Panc1 (cell line): ENCODE results near the gene PIP4K2A. TPM values are rescaled to one million over a fixed set of nuclear protein-coding genes. Genes with fewer than 3 reads are reported as not detected.

Source experiments
- ATAC-seq: fragments of 200-7000 bp; cut with Tn5 transposase; 2 replicates; pipeline ENCODE4 v1.9.1; 2020; ENCODE audit warnings: mild to moderate bottlenecking, moderate library complexity
- BruUV-seq: library from RNA; stranded (reverse); fragments of 400-500 nt; replicated peaks from 2 replicates; lab custom pipeline; 2021; lab: Mats Ljungman, UMichigan
- CTCF ChIA-PET: fragments of 300-600 bp; sonication (Branson Sonifier 250); formaldehyde crosslinking; loops from one replicate; lab custom pipeline; 2022; ENCODE audit warnings: antibody characterized with exemption; lab: Charles Lee
- POLR2A ChIA-PET: fragments of 300-600 bp; sonication (Branson Sonifier 250); formaldehyde crosslinking; loops from one replicate; lab custom pipeline; 2022; ENCODE audit warnings: antibody characterized with exemption; lab: Charles Lee
- DNase-seq: peaks from one replicate; pipeline ENCODE4 v3.0.0-alpha.2; 2010; ENCODE audit warnings: low read depth, low spot score
- H3K27ac ChIP-seq: 2 replicates; pipeline ENCODE4 v1.5.1; 2011; ENCODE audit warnings: mild to moderate bottlenecking, low read length, inconsistent platforms
- H3K27me3 ChIP-seq: fragments of 200-500 bp; sonication (Bioruptor generic); 2 replicates; pipeline ENCODE4 v1.6.0; 2014; ENCODE audit warnings: low read length, inconsistent platforms; ENCODE audit not compliant: control insufficient read depth, insufficient read depth
- H3K36me3 ChIP-seq: fragments of 200-500 bp; sonication (Bioruptor generic); 2 replicates; pipeline ENCODE4 v1.5.1; 2014; ENCODE audit warnings: inconsistent platforms, mild to moderate bottlenecking, low read length, moderate library complexity; ENCODE audit not compliant: control insufficient read depth, insufficient read depth
- H3K4me1 ChIP-seq: 2 replicates; pipeline ENCODE4 v1.5.1; 2011; ENCODE audit warnings: inconsistent platforms, mild to moderate bottlenecking, low read length, moderate library complexity; ENCODE audit not compliant: control insufficient read depth, insufficient read depth
- H3K4me3 ChIP-seq, 2 experiments: 2 replicates each; pipeline ENCODE4 v1.5.1; 2011 to 2012; ENCODE audit warnings: low read depth in 2 of 2, low read length in 2 of 2, mild to moderate bottlenecking in 2 of 2, inconsistent platforms in 1 of 2, moderate library complexity in 1 of 2
- H3K9me3 ChIP-seq: fragments of 200-500 bp; sonication (Bioruptor generic); 2 replicates; pipeline ENCODE4 v1.5.1; 2014; ENCODE audit warnings: low read depth, mild to moderate bottlenecking, inconsistent platforms, low read length, moderate library complexity; ENCODE audit not compliant: control insufficient read depth, insufficient read depth
- CTCF ChIP-seq: fragments of 450-650 bp; IDR thresholded peaks from 2 replicates; pipeline ENCODE4 v1.5.1; 2017; ENCODE audit warnings: mild to moderate bottlenecking
- POLR2AphosphoS5 ChIP-seq: IDR thresholded peaks from 2 replicates; pipeline ENCODE4 v1.6.1; 2012; ENCODE audit warnings: mild to moderate bottlenecking, low read depth, low read length, moderate library complexity
- REST ChIP-seq, 2 experiments: IDR thresholded peaks; 2 replicates each; pipeline ENCODE4 v1.6.1; 2011 to 2012; ENCODE audit warnings: low read depth in 2 of 2, control low read depth in 1 of 2, low read length in 1 of 2, mild to moderate bottlenecking in 1 of 2, moderate library complexity in 1 of 2; ENCODE audit not compliant: insufficient read depth in 1 of 2
- SIN3A ChIP-seq: IDR thresholded peaks from 2 replicates; pipeline ENCODE4 v1.6.1; 2012; ENCODE audit warnings: low read depth, mild to moderate bottlenecking, low read length, moderate library complexity, borderline replicate concordance; ENCODE audit not compliant: insufficient read depth
- TCF7L2 ChIP-seq: IDR thresholded peaks from 2 replicates; pipeline ENCODE4 v1.6.1; 2011; ENCODE audit warnings: mild to moderate bottlenecking, low read depth, low read length, inconsistent platforms
- in situ Hi-C: cut with HindIII; loops from 2 replicates; pipeline ENCODE4 v1.10.0; 2016; ENCODE audit warnings: low sequenced_read_pairs, low pct_unique_long_range_greater_than_20kb
- intact Hi-C: fragments of 100-400 bp; cut with micrococcal nuclease; formaldehyde crosslinking; loops from one replicate; pipeline ENCODE4 v1.10.0; 2022; ENCODE audit not compliant: unreplicated experiment
- total RNA-seq: library from RNA; stranded (reverse); gene quantifications from one replicate; pipeline ENCODE4 v1.2.1, GENCODE V29; 2021; ENCODE audit not compliant: unreplicated experiment

Gene PIP4K2A
- total RNA-seq, 1 experiment from 2014 or later, result 25.2 TPM

GRCh38 chr10:22607261-22607660 lies 107.1 kb downstream of the PIP4K2A start:
- BruUV-seq, result no TSS peak
- no peak for ATAC-seq
- in situ Hi-C loops, result no loop called here

GRCh38 chr10:22606164-22606614 lies 108.2 kb downstream of the PIP4K2A start:
- Histone ChIP-seq H3K27me3 (no peaks in the 10 kb centered on the region), H3K4me1 (no peaks in the 10 kb centered on the region), H3K9me3 (no peaks in the 10 kb centered on the region), H3K36me3 (no peaks in the 10 kb centered on the region; the same call in 1 of the 2 replicates), H3K27ac (no peak overlapping the region), H3K4me3 (no peak overlapping the region)
- ATAC-seq, result no peak
- POLR2A ChIA-PET, result no interaction called here
- CTCF ChIA-PET, result no interaction called here
- DNase-seq, result no peak
- intact Hi-C loops, result no loop called here
- in situ Hi-C loops, result no loop called here
- TF ChIP-seq POLR2AphosphoS5 (no peak), TCF7L2 (no peak), REST (IDR thresholded peaks at IDR 0.05; ENCODE audit: insufficient read depth in 1 of 2, low read depth in 2 of 2, low read length in 1 of 2) (no peak), SIN3A (no peak), CTCF (no peak)
- no TSS peak for BruUV-seq

More at GRCh38 chr10:22607261-22607660, 107.1 kb downstream of the PIP4K2A start:
- intact Hi-C loops, result no loop called here
- no peaks in the 10 kb centered on the region; the same call in 1 of the 2 replicates for H3K36me3 ChIP-seq
- TF ChIP-seq REST (IDR thresholded peaks at IDR 0.05; ENCODE audit: insufficient read depth in 1 of 2, low read depth in 2 of 2, low read length in 1 of 2) (no peak), POLR2AphosphoS5 (no peak), CTCF (no peak), TCF7L2 (no peak), SIN3A (no peak)
- ChIA-PET CTCF (no interaction called here), POLR2A (no interaction called here)
- H3K27me3 ChIP-seq, result no peaks in the 10 kb centered on the region
- no peak overlapping the region for H3K27ac ChIP-seq
- no peaks in the 10 kb centered on the region for H3K9me3 ChIP-seq
- no peak for DNase-seq
- no peak overlapping the region for H3K4me3 ChIP-seq
- H3K4me1 ChIP-seq, result no peaks in the 10 kb centered on the region
